ENCODE measurements around the gene HOXA10. TPM values are rescaled to one million over a fixed set of nuclear protein-coding genes. Genes with fewer than 3 reads are reported as not detected.

HOXA10 gene
- total RNA-seq, 4 donors from 2014 or later, result 4.0 TPM; not detected in 3

DNA sequence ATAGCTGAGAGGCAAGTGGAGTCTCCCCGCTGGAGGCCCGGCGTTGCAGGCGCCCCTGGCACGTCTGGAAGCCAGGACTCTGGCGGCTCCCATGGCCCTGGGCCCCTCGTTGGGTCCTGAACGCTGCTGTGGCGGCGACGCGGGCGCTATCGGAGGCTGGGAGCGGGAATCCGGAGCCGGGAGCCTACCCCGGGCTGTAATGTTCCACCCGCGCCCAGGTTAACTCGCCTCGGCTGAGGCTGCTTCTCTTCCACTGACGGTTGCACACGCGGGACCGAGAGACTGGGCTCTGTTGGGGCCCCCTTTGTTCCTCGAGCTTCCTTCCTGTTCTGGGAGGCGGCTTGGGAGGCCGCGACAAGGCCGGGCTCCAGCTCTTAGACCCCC is 29.3 kb downstream of the HOXA10 start:
- 16 to 32% methylated on average over 9 to 29 of the region's 31 CpGs for WGBS, 2 donors
- Histone ChIP-seq H3K4me3 (replicated peaks in 1 of 3) (no peak overlapping the region), H3K36me3 (no peaks in the 10 kb centered on the region), H3K27ac (no peak overlapping the region), H3K9me3 (no peaks in the 10 kb centered on the region), H3K4me1 (peaks cover 11 to 19% of the 10 kb centered on the region in 2 donors), H3K27me3 (peaks cover 87% of the 10 kb centered on the region)
- no peak for TF ChIP-seq POLR2A (IDR thresholded peaks at IDR 0.05)
- TF ChIP-seq, protein P1, sequence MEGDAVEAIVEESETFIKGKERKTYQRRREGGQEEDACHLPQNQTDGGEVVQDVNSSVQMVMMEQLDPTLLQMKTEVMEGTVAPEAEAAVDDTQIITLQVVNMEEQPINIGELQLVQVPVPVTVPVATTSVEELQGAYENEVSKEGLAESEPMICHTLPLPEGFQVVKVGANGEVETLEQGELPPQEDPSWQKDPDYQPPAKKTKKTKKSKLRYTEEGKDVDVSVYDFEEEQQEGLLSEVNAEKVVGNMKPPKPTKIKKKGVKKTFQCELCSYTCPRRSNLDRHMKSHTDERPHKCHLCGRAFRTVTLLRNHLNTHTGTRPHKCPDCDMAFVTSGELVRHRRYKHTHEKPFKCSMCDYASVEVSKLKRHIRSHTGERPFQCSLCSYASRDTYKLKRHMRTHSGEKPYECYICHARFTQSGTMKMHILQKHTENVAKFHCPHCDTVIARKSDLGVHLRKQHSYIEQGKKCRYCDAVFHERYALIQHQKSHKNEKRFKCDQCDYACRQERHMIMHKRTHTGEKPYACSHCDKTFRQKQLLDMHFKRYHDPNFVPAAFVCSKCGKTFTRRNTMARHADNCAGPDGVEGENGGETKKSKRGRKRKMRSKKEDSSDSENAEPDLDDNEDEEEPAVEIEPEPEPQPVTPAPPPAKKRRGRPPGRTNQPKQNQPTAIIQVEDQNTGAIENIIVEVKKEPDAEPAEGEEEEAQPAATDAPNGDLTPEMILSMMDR (IDR thresholded peaks at IDR 0.05), result no peak
- DNase-seq, result no peak
- intact Hi-C loops (cut with DNase I), result no loop called here

DNA sequence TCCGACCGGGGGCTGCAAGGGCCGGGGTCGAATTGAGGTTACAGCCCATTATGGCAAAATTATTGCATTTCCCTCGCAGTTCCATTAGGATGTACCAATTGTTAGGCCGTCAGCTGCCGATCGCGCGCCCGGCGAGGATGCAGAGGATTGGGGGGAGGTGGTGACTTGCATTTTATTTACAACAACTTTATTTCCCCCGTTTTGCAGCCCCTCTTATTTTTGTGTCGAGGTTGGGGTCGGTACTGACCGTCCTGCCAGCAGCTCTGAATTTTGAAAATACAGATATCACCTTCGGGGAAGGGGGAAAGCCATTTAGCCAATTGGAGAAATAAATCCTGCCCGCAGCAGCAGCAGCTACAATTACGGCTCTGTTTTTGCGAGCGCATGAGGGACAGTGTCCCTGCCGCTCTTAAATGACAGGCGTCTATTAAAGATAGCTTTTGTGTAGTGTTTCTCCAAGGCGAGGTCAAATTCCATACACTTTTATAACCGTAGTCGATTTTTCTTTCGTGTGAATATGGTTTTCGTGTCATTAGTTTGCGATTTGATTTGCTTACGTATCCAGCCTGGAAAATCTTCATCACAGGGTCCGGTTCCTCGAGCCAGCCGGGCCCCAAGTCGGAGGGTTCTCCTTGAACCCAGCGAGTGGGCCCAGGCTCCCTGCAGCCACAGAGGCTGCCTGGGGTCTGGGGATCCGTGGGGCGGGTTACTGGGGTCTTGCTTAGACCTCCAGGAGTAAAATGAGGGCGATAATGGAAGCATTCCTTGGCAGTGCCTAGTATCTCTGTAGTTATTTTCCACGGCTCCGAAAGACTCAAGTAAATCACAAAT is 30.0 kb downstream of the HOXA10 start:
- no peak for DNase-seq
- H3K27ac ChIP-seq, result no peak overlapping the region
- H3K4me1 ChIP-seq, result peaks cover 14 to 23% of the 10 kb centered on the region in 2 donors
- H3K36me3 ChIP-seq, result no peaks in the 10 kb centered on the region
- intact Hi-C loops (cut with DNase I), result no loop called here
- H3K27me3 ChIP-seq, result peaks cover 87% of the 10 kb centered on the region
- H3K9me3 ChIP-seq, result no peaks in the 10 kb centered on the region
- TF ChIP-seq, protein P1 (IDR thresholded peaks at IDR 0.05), result no peak
- no peak for TF ChIP-seq POLR2A (IDR thresholded peaks at IDR 0.05)
- WGBS, 2 donors, result 31 to 38% methylated on average over 37 to 39 of the region's 40 CpGs
- no peak overlapping the region for H3K4me3 ChIP-seq (replicated peaks in 1 of 3)

DNA sequence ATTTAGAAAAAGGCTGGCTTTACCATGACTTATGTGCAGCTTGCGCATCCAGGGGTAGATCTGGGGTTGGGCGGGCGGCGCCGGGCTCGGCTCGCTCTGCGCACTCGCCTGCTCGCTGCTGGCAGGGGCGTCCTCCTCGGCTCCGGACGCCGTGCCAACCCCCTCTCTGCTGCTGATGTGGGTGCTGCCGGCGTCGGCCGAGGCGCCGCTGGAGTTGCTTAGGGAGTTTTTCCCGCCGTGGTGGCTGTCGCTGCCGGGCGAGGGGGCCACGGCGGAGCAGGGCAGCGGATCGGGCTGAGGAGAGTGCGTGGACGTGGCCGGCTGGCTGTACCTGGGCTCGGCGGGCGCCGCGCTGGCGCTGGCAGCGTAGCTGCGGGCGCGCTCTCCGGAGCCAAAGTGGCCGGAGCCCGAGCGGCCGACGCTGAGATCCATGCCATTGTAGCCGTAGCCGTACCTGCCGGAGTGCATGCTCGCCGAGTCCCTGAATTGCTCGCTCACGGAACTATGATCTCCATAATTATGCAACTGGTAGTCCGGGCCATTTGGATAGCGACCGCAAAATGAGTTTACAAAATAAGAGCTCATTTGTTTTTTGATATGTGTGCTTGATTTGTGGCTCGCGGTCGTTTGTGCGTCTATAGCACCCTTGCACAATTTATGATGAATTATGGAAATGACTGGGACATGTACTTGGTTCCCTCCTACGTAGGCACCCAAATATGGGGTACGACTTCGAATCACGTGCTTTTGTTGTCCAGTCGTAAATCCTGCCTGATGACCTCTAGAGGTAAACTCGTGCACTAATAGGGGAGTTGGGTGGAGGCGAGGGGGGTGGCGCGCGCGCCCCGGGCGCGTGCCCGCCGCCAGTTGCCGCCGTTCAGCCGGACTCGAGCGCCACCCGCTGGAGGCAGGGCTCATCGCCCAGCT is 30.8 kb downstream of the HOXA10 start, which contains the start of gene HOXA5:
Gene HOXA5, minus strand, starts transcription at position 659 of the 927 bp plus-strand sequence. Its CDS starts 74 bp downstream, at position 585.
- Histone ChIP-seq H3K36me3 (no peaks in the 10 kb centered on the region), H3K4me3 (replicated peaks in 1 of 3) (peak within 1 kb of the TSS in 1 of 3 donors; percentile 14), H3K4me1 (peaks cover 14 to 23% of the 10 kb centered on the region in 2 donors), H3K9me3 (no peaks in the 10 kb centered on the region), H3K27ac (peak within 1 kb of the TSS in 2 of 3 donors; percentile 27 to 55), H3K27me3 (peaks cover 86% of the 10 kb centered on the region)
- WGBS, 2 donors, result 16 to 19% methylated on average over 25 to 27 of the region's 86 CpGs
- intact Hi-C loops (cut with DNase I), result no loop called here
- DNase-seq, result no peak
- TF ChIP-seq POLR2A (IDR thresholded peaks at IDR 0.05), result peak in 1 of 2 donors; percentile 51
- TF ChIP-seq, protein P1 (IDR thresholded peaks at IDR 0.05), result peak in 2 of 6 experiments; percentile 34 to 45

DNA sequence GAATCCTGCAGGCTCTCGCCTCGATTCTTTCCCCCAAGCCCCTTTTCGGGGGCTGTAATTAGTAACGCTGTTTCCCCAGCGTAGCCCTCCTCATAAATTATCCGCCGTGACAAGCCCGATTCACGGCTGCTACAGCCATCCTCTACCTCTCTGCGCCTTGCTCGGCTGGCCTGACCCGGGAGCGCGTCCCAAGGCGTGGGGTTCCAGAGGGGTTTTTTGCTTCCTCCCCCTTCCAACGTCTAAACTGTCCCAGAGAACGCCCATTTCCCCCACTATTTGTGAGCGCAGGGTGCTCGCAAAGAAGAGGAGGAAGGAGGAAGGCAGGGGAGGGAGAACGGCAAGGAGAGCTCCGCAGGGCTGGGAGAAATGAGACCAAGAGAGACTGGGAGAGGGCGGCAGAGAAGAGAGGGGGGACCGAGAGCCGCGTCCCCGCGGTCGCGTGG is 31.5 kb downstream of the HOXA10 start:
- peak overlapping the region in 1 of 3 donors; percentile 55 for H3K27ac ChIP-seq
- H3K4me1 ChIP-seq, result peaks cover 11 to 17% of the 10 kb centered on the region in 2 donors
- intact Hi-C loops (cut with DNase I), result no loop called here
- 3 to 15% methylated on average over 29 of the region's 29 CpGs for WGBS, 2 donors
- TF ChIP-seq POLR2A (IDR thresholded peaks at IDR 0.05), result no peak
- TF ChIP-seq, protein P1 (IDR thresholded peaks at IDR 0.05), result no peak
- H3K4me3 ChIP-seq (replicated peaks in 1 of 3), result peak overlapping the region in 1 of 3 donors; percentile 14
- no peaks in the 10 kb centered on the region for H3K9me3 ChIP-seq
- DNase-seq, result no peak
- no peaks in the 10 kb centered on the region for H3K36me3 ChIP-seq
- peaks cover 81% of the 10 kb centered on the region for H3K27me3 ChIP-seq

Data from thyroid gland (tissue), 4 donors.